Adrenal gland (tissue), 5 donors: ENCODE data around the gene NUBP2.

ENCODE experiments used
- CTCF ChIP-seq, 6 experiments: fragments of 450-650 bp in 4 of 6; fragments of 200-600 bp in 2 of 6; sonication (generic) in 1 of 6; IDR thresholded peaks; 1 replicate in 5 of 6; 2 replicates in 1 of 6; pipeline versions ENCODE4 v1.5.1 to v1.8.0; 2016 to 2021; ENCODE audit warnings: antibody characterized with exemption in 6 of 6, mild to moderate bottlenecking in 2 of 6, moderate library complexity in 1 of 6
- POLR2A ChIP-seq, 2 donors: fragments of 450-650 bp; IDR thresholded peaks; one replicate each; pipeline ENCODE4 v1.6.1; 2017; ENCODE audit warnings: antibody characterized with exemption in 2 of 2, mild to moderate bottlenecking in 2 of 2, moderate library complexity in 1 of 2
- donor health status: DM: no; HTN: no; CAD: no.

GRCh38 chr16:1788095-1788707 is 5.4 kb downstream of the NUBP2 start:
- TF ChIP-seq CTCF (IDR thresholded peaks at IDR 0.05) = no peak
- TF ChIP-seq POLR2A (IDR thresholded peaks at IDR 0.05) = no peak
